HG02943 (cell line): ENCODE data around the gene VDR.

Experiments
- ATAC-seq: cut with Tn5 transposase; IDR thresholded peaks from one replicate; pipeline ENCODE4 v1.9.1; 2021; ENCODE audit warnings: mild to moderate bottlenecking, low read depth, moderate library complexity; ENCODE audit not compliant: unreplicated experiment

Gene VDR

GRCh38 chr12:47896022-47896421 is 8.8 kb downstream of the VDR start:
- ATAC-seq: no peak

- ATAC-seq: no peak
Measured at GRCh38 chr12:47894652-47895051, 10.1 kb downstream of the VDR start.

GRCh38 chr12:47894068-47894467 is 10.7 kb downstream of the VDR start:
- no peak for ATAC-seq

- ATAC-seq: no peak
Measured at GRCh38 chr12:47892819-47893218, 12.0 kb downstream of the VDR start.

GRCh38 chr12:47891356-47891755 is 13.4 kb downstream of the VDR start:
- ATAC-seq: no peak

GRCh38 chr12:47889040-47889439 is 15.8 kb downstream of the VDR start:
- ATAC-seq: no peak

- no peak for ATAC-seq
Measured at GRCh38 chr12:47888153-47888819, 16.5 kb downstream of the VDR start.

- no peak for ATAC-seq
Measured at GRCh38 chr12:47887529-47887928, 17.3 kb downstream of the VDR start.

- ATAC-seq: no peak
Measured at GRCh38 chr12:47886510-47887240, 18.1 kb downstream of the VDR start.

- ATAC-seq: no peak
Measured at GRCh38 chr12:47885566-47885965, 19.2 kb downstream of the VDR start.

GRCh38 chr12:47885012-47885501 is 19.7 kb downstream of the VDR start:
- ATAC-seq: no peak

- no peak for ATAC-seq
Measured at GRCh38 chr12:47884501-47884900, 20.3 kb downstream of the VDR start.

GRCh38 chr12:47883663-47884195 is 21.1 kb downstream of the VDR start:
- no peak for ATAC-seq

GRCh38 chr12:47882781-47883546 is 21.8 kb downstream of the VDR start:
- ATAC-seq: peak; percentile 83

GRCh38 chr12:47881826-47882427 is 22.9 kb downstream of the VDR start:
- ATAC-seq: no peak

- no peak for ATAC-seq
Measured at GRCh38 chr12:47881051-47881450, 23.7 kb downstream of the VDR start.

GRCh38 chr12:47878918-47879481 is 25.8 kb downstream of the VDR start:
- no peak for ATAC-seq

- no peak for ATAC-seq
Measured at GRCh38 chr12:47878293-47878917, 26.4 kb downstream of the VDR start.

- no peak for ATAC-seq
Measured at GRCh38 chr12:47877081-47877480, 27.7 kb downstream of the VDR start.

GRCh38 chr12:47876440-47876960 is 28.3 kb downstream of the VDR start:
- ATAC-seq: no peak
